HG02943 (cell line): ENCODE results near the gene ALS2CL.
"Not testable (repeated sequence)": the region's sequence is repeated elsewhere in the genome, so short reads cannot be mapped to it uniquely, and the experiment has no call there.

Experiments
- ATAC-seq: cut with Tn5 transposase; IDR thresholded peaks from one replicate; pipeline ENCODE4 v1.9.1; 2021; ENCODE audit warnings: mild to moderate bottlenecking, low read depth, moderate library complexity; ENCODE audit not compliant: unreplicated experiment

ALS2CL gene

DNA sequence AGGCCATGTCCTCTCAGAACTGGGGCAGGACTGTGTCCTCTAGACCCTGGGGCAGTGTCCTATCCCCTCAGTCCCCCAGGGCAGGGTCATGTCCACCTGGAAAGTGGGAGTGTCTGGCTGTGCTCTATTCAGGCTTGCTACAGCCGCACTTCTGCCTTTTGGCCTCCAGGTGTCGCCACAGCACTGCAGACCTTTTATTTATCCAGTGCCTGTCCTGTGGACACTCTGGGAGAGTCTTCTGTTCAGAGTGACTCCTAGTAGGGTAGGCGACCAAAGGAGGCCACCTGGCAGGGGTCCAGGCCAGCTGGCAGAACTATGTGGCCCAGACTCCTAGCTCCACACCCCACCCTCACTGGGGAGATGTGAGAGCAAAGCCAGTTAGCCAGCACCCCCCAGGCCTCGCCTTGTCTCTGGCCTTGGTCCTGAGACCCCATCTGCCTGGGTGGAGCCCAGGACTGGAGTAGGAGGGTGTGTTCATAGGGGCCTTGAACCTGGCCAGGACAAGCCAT lies 11.6 kb upstream of the ALS2CL start:
- ATAC-seq = no peak

DNA sequence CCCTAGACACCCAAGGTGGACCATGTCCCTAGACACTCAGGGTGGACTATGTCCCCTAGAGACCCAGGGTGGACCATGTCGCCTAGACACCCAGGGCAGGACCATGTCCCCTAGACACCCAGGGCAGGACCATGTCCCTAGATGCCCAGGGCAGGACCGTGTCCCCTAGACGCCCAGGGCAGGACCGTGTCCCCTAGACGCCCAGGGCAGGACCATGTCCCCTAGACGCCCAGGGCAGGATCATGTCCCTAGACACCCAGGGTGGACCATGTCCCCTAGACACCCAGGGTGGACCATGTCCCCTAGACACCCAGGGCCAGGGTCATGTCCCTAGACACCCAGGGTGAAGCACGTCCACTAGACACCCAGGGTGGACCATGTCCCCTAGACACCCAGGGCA lies 10.9 kb upstream of the ALS2CL start:
- ATAC-seq = not testable (repeated sequence)

DNA sequence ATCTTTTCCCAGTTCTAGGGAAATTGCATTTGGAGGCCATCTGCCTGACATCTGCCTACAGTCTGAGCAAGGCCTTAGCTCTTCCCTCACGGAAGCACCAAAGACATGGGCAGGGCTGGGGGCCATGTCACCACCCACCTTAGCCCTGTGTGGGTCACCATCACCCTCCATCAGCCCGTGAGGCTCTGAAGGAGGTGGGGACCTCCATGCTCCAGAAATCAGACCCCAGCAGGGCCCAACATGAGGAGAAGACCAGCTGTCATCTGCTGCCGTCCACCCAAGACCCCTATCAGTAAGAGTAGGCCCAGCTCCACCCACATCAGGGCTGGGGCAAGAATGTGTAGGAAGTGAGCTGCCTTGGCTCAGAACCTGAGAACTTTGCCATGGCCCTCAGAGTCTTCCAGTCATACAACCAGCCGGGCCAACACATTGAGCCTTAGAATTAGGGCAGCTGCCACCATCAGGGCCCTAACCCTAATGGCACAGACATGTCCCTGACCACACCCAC lies 9.6 kb upstream of the ALS2CL start:
- no peak for ATAC-seq

DNA sequence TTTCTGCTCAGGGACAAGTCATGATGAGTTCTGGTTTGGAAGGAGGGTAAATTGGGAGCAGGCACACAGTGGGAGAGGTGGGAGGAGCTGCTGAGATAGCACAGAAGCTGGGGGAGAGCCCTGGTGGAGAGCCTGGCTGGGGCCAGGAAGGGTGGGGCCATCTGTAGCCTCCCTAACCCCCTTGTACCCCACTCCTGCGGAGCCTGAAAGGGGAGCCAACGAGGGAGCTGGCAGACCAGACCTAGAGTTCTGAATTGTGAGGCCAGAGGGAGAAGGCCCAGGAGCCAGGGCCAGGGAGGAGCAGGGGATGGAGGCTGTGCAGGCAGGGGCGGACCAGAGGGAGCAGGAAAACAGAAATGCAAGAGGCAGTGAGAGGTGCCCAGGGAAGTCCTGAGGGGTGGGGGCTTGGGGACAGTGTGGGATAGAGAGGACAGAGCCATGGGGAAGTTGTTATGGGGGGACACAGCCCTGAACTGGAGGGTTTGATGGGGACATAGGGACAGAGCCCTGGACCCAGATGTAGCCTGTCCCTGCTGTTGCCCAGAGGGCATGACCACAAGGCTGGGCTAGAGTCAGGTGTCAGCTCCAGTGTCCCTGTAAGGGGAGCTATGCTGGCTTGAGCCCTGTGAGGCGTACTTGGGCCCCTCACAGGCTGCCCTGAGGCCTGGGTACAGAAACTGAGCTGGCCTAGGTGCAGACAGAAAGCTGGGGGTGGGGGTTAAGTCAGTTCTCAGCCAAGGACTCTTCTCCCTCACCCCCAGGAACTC lies 8.9 kb upstream of the ALS2CL start:
- no peak for ATAC-seq

DNA sequence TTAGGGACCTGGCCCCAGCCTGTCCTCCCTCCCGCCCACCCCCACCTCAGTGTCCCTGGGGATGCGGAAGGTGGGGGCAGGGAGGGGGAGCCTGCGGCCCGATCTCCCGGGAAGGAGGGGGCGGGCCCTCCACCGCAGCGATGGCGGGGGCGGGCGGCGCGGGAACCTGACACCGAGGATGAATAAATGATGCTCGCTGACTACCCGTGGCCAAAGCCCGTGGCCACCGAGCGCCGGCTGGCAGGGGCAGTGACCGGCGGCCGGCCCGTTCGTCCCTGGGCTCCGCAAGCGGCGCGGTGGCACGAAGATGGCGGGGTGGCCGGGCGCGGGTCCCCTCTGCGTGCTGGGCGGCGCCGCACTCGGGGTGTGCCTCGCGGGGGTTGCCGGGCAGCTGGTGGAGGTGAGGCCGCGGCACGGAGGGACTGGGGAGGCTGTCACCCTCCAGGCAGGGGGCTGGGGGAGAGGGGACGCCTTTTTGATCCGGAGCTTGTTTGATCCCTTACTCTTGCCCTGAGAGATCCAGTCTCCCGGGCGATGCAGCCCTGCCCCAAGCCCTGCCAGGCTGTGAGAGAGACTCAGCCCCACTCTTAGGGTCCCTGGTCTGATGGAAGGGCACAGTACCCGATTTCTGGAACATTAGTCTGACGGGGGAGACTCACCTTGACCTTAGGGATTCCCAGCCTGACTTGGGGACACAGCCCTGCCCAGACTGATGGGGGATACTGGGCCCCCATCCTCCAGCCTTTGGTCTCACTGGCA lies 7.9 kb upstream of the ALS2CL start, which contains the start of gene TMIE:
Gene TMIE (plus strand): TSS at position 212 of the 759 bp plus-strand sequence. CDS start 96 bp downstream, at position 308.
- ATAC-seq = no peak

DNA sequence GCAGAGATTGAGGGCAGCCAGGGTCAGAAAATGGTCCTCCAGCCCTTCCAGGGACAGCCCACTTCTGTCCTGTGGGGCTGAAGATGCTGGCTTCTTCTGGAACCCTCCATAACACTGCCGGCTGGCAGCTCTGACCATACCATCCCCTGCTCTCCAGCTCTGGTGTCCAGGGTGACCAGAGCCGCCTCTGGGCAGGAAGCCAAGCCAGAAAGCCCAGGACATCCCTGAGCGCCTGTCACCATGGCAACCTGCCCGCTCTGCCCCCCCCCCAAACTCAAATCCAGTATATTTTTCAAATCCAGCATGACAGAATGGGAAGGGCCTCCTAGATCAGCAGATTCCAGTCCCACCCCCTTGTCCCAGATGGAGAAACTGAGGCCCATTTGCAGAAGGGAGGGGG lies 7.3 kb upstream of the ALS2CL start:
- no peak for ATAC-seq

DNA sequence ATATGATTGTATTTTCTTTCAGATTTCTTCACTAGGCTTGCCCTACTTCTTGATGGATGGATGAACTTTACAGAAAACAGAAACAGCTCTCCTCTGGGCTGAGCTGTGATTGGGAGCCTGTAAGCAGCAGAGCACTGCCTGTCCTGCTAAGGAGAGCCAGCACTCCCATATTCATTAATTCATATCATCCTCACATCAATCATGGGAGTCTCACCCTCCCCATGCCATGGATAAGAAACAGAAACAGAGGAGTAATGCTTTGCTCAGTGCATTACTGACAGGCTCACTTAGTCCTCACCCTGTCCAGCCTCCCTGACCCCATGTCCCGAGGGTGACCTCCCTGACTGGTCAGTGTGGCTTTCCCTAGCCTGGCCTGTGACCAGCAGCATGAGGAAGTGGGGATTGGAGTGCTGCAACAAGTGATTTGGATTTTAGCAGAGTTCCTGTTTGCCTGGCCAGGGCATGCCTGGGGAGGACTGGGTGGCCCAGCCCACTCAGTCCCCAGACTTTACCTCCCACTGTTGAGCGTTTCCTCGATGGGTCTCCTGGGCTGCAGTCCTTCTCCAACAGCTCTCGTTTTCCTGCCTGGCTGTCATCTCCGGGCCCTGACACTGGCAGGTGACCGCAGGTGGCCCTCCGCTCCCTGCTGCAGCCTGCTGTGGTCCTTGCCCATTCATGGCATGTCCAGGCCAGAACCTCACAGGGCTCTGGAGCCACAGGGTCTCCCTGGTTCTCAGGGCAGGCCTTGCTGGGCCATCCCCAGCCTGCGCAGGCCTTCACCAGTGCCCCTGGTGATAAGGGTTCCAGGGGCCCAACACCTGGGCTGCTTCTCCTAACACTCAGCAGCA lies 6.4 kb upstream of the ALS2CL start:
- ATAC-seq = no peak

DNA sequence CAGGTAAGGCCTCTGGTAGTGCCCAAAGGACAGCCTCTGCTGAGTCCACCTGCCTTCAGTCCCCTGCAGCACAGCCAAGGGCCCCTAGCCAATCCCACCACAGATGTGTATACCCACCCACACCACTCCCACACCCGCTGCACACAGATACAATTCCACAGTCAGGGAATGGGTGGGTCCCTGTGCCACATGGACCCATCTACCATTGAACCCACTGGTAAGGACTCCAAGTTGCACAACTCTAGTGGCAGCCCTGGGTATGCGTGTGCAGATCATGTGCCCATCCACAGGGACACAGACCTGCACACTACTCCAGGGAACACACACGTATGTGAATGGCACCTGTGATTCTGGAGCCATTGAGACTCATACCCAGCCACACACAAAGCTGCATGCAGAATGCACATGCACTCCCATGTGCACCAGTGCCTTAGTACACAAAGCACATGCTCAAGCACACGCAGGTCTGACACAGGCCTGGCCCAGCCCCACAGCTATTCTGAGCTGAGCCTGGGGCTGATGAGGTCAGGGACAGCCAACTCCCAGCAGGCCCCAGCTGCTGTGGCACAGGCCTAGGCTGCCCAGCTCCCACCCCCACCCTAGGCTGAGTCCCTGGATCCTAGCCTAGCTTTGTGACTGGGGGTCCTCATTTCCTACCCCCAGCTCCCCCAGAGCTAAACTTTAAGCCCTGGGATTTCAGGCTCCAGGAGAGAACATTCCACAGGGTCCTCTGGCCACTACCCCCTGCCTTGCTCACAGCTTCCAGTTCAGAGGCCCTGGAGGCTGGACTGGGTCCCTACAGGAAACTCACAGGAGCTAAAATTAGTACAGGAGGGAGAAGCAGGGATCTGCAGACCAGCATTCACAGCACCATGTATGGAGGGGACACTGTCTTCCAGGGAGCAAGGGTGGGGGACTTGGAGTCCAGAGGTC lies 2.7 kb upstream of the ALS2CL start:
- no peak for ATAC-seq

DNA sequence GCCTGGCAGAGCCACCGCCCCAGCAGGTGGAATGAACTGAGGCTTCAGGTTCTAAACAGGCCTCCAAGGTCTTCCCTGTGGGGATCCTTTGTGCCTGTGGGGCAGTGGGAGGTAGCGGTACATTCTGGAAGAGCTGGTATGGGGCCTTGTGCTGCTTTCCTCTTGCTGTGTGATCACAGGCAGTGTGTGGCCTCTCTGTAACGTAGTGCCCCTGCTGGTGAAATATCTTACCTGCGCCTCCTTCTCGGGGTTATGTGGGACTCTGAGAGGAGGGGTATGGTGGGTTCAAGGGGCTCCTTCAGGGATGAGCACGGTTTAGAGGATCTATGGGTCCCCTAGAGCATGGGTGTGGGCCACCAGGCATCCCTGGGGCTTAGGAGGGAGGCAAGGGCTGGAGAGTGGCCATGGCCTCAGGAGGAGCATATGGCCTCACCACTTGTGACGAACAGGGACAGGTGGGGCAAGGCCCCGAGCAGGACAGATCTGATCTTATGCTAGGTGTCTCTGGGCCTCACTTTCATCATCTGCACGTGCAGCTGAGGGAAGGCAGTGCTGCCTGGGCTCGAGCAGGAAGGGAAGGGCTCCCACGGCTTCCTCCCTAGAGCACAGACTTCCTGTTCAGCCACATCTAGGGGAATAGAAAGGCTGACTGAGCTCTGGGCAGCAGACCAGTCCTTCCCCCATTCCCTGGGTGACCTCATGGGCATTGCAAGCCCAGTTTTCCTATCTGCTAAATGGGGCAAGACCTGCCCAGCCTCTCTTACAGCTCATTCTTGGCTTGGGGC lies 1.9 kb upstream of the ALS2CL start:
- ATAC-seq = no peak

DNA sequence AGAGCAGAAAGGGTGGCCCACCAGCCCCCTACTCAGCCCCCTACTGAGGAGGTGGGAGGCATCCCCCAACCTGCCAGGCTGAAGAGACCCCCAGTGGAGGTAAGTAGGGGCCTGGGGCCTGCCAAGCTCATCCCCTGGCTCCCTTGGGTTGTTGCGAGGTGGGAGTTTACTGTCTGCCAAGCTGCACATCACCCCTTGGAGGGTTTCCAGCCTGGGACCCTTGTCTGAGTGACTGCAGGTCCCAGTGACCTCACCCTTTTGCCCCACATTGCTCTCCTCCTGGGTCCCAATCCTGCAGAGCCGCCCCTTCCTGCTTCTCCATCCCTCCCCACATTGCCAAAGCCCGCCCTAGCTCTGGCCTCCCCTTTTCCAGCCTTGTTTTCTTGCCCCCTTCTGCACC lies 1.0 kb upstream of the ALS2CL start:
- ATAC-seq = no peak

DNA sequence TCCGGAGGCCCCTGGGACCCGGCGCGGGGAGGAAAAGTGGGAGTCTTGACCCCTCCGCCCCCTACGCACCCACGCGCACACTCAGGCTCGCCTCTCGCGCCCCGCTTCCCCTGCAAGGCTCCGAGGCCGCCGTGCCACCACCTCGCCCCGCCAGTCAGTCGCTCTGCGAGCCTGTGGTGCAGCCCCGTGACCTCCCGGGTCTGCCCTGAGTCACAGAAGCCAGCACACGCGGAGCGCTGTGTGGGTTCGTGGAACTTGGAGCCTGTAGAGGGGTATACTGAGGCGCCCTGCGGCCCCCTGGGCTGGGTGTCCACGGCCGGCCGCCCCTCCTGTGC lies 380 bp upstream of the ALS2CL start:
- no peak for ATAC-seq

DNA sequence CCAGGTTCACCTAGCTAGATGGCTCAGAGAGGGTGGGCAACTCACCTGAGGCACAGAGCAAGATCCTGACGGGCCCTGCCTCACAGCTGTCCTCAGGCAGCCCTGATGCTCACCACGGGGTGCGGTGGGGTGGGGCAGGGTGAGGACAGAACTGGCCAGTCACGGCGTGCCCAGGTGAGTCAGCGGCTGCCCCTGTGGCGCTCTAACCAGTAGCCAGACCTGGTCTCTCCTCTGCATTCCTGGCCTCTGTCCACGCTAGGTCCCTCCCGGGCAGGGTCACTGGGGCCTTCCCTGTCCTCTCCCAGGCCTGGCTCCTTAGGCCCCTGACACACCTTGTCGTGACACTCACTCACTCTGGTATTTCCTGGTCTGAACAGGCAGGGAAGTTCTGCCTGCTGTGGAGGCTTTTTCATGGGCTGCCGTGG lies 901 bp downstream of the ALS2CL start:
- ATAC-seq = no peak

DNA sequence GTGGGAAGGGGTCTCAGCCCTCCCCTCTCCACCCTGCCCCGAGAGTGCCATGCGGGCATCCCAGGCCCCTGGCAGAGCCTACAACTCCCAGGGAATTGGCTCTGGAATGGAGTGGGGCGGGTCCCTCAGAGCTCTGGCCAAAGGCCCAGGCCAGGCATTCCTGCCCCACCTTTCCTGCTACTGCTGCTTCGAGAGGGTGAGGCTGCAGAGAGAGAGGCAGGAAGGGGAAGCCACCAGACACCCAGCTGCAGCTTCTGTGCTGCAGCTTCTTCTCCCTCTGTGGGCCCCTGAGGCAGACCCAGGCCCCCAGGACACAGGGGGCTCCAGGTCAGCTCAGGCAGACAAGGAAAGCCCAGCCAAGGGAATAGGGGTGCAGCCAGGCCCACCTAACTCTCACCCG lies 2.7 kb downstream of the ALS2CL start:
- no peak for ATAC-seq

DNA sequence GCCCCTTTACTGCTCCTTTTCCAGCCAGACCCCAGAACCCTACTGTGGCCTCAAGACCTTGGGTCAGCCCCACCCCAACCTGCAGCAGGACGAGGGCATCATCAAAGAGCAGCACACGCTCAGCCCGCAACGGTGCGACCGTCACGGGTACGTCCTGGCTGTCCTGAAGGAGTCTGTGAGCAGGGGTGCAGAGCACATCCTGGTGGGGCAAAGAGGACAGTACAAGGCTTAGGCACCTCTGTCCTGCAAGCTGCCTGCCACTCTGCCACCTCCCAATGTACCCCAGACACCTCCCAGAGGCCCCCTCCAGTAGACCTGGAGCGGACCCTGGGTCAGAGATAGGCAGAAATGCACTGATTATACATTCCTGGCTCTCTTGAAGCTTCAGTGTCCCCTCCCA lies 8.0 kb downstream of the ALS2CL start:
- no peak for ATAC-seq

DNA sequence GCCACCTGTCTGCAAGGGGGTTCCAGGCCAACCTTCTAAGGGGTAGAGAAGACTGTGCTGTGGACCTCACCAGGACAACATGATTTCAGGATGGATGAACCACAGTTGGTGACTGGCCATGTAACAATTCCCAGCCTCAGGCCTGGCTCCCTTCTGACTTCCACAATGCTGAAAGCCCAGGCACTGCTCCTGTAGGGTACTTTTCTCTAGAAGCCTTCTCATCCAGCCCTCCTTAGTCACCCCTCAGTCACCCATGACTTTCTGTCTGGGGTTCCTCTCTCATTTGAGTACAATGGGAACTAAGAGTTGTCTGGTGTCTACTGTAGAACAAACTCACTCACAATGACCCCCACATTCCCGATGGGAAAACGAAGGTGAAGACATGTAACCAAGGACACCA lies 8.6 kb downstream of the ALS2CL start:
- ATAC-seq = no peak

DNA sequence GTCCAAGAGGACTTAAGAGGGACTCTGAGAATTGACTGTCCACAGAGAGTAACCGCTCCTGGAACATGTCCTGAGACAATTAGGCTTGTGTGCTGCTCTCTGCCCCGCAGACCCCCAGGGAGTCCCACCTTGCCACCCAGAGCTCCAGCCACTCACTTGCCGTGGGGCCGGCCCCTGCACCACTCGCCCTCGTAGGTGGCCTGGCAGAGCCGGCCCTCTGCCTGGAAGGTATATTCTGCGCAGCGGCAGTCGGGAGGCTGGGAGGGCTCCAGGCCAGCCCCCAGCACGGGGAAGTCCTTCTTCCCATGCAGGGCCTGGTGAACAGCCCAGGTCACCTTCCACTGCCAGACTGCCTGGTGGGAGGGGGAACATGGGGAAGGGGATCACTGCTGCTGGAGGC lies 10.5 kb downstream of the ALS2CL start:
- ATAC-seq = no peak

DNA sequence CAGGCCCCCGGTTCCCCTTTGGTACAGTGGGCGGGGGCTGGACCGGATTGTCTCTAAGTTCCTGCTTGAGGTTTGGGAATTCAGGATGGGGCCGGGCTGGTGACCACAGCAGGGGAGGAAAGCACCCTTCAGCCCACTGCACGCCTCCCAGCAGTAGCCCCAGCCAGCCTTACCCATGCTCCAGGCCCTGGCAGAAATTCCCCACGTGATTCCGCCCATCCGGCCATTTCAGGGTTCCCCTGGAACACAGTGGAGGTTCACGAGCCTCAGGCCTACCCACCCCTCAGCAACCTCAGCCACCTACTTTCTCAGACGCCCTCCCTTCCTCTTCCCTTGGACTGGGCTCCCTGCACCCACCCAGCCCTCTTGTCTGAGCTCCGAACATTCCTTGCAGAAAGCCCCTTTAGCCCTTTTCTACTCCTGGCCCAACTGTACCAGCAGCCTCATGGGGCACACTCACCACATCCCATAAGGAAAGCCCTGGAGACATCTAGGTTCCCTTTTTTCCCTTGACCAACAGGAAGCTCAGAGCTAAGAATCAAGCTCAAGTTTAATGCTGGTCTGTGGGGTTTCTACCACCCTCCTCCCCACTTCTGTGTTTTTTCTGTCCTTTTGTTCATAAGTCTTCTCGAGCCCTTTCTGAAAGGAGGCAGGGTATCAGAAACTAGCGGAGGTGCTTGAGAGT lies 11.5 kb downstream of the ALS2CL start:
- ATAC-seq = no peak

DNA sequence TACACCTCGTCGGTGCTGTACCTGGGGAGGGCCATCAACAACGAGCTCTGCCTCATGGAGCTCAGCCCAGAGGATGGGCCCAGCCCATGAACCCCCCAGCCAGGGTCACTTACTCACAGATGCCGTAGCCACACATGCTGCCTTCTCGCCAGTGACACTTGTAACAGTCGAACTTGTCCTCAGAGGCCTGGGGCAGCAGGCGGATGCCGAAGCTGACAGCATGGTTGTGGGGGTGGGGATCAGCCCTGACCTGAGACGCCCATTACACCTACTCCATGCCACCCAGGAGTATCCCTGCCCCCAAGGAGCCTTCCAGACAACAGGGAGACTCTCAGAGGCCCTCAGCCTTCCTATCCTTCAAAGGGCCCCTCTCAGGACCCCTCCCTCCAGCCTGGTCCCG lies 12.1 kb downstream of the ALS2CL start:
- no peak for ATAC-seq
